ENCODE measurements around the gene SLC43A1.

The SLC43A1 gene

DNA sequence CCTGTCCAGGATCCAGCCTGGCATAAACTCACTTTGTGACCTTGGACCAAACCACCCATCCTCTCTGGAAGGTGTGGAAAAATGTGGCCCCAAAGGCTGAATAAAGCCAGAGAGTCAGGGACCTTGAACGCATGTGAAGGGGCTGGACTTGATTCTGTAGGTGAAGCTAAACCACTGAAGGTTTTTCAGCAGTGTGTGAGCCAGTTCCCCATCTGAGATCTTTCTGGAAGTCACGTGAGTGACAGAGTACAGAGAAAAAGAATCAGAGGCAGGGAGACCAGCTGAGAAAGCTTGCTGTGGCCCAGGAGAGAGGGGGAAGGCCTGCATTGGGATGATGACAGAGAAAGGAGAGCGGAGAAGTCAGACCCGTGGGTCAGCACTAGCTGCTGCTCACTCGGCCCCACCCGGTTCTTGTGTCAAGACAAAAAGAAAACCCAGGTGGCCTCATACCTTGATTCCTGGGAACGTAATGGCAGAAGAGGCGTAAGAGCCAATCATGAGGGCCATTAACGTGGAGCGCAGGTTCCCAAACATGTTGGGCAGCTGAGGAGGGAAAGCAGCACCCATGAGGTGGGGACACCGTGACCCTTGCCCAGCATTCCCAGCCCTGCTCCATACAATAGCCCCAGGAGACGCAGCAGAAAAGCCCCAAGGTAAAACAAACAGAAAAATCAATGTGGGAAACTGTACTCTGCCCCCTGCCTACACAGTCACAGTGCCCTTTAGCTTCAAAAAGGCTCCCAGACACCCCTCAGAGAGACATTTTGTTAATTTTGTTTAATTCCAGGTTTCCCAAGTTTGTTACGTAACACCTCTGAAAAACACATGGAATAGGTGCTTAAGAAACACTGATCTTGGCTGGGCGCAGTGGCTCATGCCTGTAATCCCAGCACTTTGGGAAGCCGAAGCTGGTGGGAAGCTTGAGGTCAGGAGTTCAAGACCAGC lies 17.9 kb downstream of the SLC43A1 start:
- no peak for DNase-seq (ENCODE audit: low read depth in 2 of 2)

DNA sequence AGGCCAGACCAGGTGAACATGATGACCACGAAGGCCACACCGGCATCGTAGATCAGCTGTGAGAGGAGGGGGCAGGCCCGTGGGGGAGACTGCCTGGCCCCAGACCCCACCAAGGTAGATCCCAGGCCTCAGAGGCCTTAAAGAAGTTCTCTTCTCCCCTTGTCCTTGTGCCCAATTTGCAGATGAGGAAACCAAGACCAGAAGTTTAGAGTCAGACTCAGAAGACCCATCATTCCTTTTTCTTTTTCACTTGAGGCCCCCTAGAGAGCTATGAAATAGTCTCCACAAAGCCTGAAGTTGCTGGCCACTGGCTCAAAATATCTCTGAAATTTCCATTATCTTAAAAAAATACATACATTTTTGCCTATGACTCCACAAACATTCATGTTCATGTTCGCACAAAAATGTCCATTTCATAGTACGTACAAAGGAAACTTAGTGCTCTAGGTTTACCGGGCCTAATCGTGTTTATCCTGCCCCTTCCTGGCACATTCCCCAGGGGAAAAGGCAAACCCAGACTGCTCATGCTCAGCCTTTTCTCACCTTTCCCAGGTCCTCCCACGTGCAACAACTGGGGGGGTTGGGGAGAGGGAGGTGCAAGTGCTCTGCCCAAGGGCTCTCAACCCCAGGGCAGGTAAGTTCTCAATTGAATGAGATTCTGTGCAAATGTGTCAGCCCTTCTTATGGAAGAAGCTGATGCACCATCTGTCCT lies 19.2 kb downstream of the SLC43A1 start:
- DNase-seq (ENCODE audit: low read depth in 2 of 2) = no peak

DNA sequence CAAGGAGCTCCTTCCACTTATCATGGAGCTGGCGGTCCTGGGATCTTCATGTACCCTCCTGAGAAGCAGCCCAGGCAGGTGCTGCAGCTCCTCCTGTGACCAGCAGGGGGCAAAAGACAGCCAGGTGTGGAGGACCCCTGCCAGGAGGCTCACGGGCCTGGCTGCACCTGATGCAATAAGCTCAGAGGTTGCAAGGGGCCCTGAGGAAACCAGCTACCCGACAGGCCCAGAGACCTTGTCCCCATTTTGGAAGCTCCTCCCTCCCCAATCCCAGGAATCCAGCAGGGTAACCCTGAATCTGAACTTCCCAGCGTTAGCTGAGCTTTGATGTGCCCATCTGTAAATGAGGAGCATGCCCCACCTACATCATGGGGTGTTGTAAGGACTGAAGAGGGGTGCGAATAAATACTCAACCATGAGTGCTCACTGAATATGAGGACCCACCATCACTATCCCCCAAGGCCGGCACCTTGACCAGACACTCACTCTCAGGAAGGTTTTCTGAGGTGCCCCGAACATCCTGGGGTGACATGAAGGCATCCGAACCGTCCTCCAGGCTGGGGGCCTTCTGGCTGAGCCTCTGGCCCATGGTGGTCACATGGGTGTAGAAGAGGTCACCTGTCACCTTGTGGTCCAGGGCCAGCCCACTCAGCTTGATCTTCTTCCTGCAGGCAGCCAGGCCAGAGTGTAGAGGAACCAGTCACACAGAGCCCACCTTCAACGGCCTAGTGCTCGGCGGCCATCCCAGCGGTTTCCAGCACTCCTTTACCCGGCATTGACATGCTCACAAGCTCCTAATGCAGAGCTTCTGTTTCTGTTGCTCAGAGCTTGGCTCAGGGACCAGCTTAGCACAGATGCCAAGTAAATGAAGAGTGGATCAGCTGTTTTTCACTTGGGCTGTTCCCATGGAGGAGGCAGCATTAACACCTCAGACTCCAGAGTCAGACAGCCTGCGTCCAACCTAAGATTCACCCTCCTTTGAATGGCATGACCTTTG lies 21.7 kb downstream of the SLC43A1 start:
- peak; percentile 59 to 69 for DNase-seq (ENCODE audit: low read depth in 2 of 2)

DNA sequence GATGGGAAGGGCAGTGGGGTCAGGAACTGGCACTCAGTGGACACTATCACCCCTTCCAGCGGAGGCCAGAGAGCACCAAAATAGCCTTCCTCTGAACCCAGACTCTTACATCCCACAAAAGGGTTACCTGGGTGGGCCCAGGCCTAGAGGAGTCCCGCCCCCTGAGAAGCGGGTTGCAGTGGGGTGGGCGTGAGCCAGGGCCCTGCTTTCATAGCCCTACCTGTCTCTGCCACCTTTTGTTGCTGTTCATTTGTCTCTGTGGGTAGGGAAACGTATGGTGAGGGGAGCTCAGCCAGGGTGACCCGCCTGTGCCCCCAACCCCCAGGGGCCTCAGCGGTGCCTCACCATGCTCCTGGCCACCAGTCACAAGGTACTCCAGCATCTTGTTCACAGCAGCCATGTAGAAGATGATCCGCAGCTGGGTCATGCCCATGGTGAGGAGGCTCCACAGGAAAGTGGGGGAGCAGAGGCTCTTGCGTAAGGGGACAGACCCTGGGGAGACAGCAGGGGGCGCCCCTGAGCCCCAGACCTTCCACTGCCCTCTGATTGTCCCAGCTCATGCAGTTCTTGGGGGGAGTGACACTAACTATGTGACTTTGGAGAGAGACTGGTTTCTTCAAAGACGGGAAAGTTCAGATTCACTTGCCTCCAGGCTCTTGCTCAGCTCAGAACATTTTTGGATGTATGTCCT lies 24.0 kb downstream of the SLC43A1 start:
- peak; percentile 38 to 67 for DNase-seq (ENCODE audit: low read depth in 2 of 2)

DNA sequence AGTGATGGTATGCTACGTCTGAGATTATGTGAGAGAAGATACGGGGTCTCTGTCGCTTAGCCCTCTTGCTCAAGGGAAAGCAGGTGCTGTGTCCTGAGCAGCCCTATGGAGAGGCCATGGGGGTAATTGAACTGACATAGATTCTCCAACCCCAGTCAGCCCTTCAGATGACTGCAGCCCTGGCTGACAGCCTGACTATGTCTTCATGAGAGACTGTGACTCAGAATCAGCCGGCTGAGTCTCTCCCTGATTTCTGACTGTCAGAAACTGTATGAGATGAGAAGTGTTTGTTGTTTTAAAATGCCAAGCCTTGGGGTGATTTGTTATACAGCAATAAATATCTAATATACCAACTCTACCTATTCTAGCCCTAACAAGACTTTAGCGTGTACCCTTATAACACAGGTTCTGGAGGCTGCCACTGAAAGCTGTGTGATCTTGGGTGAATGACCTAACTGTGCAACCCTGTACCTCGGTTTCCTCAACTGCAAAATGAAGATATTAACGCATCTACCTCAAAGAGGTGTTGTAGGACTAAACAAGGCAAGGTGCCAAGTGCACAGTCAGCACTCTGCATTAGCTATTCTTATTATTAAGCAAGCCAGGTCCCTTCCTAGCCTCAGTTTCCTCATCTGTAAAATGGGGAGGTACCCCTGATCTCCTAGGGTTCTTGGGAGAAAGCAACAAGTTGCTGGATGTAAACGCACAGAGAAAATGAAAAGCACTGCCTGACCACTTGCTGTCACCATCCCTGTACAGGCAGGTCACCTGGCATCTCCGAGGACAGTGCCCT lies 24.9 kb downstream of the SLC43A1 start:
- no peak for DNase-seq (ENCODE audit: low read depth in 2 of 2)

DNA sequence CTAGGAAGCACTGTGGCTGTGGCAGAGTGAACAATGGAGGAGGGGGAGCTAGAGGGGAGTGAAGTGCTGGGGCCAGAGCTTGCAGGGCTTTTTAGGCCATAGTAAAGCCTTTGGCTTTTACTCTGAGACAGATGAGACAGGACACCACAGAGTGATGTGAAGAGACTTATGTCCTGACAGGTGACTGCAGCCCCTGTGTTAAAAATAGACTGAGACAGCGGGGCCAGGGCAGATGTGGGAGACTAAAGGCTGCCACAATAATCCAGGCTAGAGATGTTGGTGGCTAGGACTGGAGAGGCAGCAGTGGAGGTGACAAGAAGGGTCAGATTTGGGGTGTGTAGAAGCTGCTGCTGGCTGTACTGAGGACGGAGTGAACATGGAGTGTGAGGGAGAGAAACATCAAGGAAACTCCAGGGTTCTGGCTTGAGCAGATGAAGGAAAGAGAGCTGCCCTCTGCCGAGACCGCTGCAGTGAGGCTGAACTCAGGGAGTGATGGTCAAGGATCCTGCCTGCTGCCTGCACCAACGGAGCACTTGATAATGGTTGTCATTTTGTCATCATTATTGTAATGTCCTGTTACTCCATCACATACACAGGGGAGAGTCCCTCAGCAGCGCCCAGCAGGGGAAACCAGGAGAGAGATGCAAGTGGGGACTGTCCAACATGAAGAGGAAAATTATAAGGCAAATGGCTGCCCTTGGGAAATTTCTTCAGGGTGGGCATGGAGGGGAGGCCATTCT lies 27.4 kb downstream of the SLC43A1 start:
- no peak for DNase-seq (ENCODE audit: low read depth in 2 of 2)

DNA sequence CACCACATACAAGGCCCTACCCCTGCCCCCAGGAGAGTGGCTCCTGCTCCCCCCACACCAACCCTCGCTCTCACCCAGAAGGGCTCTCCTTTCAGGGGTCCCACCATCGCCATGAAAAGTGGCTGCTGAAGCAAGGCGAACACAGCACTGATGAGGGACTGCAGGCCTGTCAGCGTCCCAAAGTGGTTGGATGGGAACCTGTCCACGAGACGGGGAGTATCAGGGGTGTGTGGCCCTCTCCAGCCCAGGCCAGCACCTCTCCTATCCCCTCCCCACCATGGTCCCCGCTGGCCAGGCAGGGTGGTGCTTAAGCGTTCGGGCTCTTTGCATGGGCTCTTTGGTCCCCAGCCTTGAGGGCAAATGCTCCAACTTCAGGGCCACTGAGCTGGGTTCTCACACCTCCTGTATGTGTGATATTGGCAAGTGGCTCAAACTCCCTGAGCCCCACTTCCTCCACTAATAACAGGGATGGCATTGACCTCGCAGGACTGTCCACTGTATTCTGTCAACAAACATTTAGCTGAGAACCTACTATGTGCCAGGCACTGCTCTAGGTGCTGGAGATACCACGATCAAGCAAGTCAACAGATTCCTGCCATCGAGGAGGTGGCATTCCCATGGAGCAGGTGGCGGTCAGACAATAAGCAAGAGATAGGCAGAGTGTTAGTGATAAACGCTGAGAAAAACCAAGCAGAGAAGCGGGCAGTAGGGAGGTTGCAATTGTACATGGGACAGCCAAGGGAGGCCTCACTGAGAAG lies 28.3 kb downstream of the SLC43A1 start:
- DNase-seq (ENCODE audit: low read depth in 2 of 2) = no peak

DNA sequence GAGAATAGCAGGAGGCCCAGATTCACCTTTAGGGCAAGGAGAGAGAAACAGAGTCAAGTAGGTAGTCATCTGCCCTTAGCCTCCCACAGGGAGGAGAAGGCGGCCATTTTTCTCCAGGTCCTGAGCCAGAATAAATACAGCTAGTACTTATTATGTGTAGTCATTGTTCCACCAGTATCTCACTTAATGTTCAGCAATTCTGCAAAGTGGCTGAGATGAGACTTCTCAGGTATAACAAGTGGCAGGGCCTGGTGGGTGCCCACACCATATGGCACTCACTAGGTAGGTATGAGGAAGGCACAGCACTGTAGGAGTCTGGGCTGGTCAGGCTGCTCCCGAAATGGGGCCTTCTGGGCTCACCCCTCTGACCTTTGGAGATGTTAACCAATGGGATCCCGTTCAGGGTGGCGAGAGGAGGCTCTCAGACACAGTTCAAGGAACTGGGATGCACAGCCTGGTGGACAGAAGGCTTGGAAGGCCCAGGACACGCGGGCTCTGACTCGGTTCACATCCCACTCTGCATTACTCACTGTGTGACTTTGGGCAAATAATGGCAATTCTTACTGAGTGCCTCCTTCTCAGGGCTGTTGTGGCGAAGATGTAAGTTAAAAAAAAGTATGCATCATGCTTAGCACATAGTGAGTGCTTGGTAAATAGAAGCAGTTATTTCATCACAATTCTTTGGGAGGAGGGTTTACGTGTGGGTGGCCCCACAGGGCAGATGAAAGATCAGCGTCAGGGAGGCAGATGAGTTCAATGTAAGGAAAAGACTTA lies 30.1 kb downstream of the SLC43A1 start:
- DNase-seq (ENCODE audit: low read depth in 2 of 2) = no peak

DNA sequence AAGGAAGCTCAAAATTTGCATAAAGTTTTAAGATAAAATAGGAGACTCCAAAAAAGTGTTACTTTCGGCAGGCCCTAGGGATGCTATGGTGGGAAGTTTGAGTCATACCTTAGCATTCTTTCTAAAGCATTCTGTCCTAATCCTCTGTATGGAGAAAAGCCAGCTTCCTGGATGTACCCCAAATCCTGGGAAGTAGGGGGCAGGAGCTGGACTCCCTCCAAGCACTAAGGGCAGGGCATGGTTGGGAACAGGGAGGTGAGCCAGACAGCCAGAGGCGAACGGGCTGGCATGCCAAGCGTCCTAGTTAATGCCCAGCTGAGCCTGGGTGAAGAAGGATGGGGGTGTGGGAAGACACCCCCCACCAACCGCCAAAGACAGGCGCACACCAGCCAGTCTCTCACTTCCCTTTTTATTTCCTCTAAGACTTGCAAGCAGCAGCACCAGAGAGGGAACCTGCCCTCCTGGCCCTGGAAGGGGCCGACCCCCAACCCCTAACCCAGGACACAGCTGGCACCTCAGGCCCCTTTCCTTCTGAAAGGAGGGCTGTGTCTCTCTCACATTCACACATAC lies 31.3 kb downstream of the SLC43A1 start:
- DNase-seq (ENCODE audit: low read depth in 2 of 2) = no peak

DNA sequence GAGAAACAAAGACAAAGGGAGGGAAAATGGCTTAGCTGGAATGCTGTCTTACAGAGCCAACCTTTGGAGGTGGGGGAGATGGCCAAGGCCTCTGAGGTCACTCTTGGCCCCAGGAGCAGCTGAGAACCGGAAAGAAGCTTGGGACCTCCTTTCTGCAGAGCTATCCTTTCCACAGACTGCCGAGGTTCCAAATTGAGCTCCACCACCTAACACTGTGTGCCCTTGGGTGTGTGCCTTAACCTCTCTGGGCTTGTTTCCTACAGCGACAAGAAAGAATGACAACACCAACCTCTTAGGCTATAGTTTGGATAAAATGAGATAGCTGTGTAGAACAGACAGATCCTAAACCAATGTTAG lies 32.0 kb downstream of the SLC43A1 start:
- DNase-seq (ENCODE audit: low read depth in 2 of 2) = no peak

DNA sequence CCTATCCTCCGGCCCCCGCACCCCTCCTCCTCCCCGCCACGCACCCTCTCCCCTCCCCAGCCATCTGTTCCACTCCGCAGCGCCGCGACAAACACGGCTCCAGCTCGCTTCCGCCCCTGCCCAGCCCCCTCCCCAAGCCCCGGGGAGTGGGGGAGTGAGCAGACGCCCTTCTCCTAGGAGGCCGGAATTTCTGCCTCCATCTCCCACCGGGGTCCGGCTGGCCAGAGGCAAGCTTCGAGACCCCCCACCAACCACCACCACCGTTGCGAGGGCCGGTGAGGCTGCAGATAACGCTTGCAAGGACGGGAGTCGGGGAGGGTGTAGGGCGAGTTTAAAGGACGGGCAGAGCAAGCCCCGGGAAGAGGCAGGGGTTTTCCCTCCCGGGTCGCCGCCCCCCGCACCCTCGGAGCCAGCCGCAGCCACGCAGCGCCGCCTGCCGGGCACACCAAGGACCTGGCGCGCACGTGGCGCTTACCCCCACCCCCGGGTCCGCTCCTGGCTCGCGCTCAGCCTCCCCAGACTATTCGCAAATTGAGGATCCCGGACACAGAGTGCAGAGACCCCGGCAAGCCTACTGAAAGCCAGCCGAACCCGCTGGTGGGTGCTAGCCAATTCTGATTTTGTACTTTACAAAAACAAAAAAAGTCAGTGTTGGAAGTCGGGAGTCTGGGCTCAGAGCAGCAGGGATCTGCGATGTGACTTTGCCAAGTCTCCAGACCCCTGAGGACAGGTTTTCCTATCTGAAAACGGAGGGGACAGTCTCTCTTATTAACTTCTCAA lies 32.5 kb downstream of the SLC43A1 start:
- DNase-seq (ENCODE audit: low read depth in 2 of 2) = peak; percentile 58 to 63

DNA sequence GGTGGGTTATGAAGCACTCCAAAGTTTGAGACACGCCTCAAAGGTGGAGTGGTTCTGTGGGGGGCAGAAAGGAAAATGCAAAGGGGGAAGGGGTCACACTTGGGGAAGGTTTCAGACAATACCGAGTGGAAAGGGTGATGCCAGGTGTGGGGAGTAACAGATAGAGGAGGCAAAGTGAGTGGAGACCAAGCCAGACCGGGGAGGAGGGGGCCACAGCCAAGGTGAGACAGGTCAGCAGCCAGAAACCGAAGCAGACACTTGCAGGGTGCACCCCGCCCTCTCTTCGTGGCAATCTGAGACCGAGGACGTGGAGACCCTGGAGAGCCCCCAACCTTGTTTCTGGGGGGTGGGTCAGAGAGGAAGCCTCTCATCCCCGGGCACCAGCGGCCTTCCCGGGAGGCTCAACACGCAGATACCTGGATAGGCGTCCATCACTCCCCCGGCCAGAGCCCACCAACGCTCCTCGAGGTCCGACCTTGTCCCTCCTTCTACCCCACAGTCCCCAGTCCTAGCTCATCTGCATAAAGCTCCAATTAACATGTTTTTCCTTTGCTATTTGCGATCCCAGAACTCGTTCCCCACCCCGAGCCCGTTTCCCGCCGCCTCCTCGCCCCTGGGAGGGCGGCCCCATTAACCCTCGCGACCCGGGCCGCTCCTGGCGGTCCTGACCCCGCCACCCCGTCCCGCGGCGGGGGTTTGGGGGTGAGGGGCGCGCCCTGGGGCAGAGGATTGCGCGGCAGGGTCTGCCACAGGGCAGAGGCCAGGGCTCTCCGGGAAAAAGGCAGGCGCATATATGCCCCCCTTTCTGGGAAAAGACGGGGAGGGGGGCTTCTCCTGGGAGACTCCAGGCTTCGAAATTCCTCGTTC lies 33.4 kb downstream of the SLC43A1 start:
- no peak for DNase-seq (ENCODE audit: low read depth in 2 of 2)

DNA sequence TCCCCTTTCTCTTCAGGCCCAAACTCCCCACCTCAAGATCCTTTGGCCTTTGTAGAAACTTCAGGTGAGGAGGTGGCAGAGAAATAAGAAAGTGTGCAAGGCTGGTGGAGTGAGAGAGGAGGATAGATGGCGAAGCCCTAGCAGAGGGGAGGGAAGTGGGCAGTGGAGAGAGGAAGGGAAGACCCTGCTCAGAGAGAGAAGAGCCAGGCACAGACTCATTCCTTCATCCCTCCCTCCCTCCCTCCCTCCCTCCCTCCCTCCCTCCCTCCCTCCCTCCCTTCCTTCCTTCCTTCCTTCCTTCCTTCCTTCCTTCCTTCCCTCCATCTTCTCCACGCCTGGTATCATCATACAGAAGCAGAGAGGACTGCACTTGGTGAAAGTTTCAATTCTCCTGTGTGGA lies 34.2 kb downstream of the SLC43A1 start:
- DNase-seq (ENCODE audit: low read depth in 2 of 2) = no peak

DNA sequence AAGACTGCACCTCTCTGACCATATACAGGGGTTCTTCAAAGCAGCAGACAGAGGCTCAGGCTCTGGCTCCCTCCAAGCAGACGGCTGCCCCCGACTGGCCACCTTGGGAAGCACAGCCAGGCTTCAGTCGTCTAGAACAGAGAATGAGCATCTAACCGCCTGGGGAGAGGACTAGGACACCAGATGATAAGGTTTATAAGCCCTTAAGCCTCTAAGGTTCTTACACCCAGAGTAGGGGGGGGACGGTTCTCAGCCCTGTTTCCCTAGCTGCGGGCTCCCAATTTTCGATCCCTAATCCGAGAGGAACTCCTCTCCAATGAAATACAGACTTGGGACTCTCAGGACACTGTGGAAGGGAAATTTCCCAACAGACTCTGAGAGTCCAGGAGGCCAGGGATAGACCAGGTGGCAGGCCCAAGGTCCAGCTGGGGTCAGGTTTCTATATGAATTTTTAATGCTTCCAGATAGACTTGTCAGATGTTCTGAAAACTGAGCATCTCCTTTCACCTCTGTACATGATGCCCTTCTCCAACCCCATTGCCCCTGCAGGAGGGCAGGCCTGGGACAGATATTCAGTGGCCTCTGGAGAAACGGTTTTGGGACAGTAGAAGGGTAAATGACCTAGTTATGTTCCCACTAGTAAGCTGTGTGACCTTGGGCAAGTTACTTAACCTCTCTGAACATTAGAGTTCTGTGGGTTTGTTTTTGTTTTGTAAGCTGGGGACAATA lies 34.9 kb downstream of the SLC43A1 start:
- DNase-seq (ENCODE audit: low read depth in 2 of 2) = peak; percentile 69 to 81

DNA sequence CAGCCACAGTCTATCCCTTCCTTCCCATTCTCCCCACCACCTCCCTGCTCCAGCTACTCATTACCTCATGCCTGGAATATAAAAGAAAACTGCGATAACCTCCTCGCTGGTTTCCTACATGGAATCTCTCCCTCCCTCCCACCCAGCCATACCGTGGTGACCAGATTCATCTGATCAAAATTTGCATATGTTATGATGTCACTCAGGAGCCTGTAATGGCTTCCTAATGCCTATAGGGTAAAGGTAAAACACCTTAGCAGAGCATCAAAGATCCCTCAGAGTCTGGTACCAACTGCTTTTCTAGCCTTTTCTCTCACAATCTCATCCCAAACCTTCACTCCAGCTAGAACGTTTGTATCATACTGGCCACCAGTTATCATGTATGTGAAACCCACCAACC lies 35.6 kb downstream of the SLC43A1 start:
- DNase-seq (ENCODE audit: low read depth in 2 of 2) = no peak

Measured in stimulated activated CD4-positive, alpha-beta T cell treated with anti-CD3 and anti-CD28 coated beads, Interleukin-4, amount 100 ng/mL, for 48 hours (primary cell).